Hepatocyte (in vitro differentiated cells): ENCODE measurements around the gene LRP4.

Source experiments
- CTCF ChIP-seq: fragments of 200-600 bp; sonication (generic); IDR thresholded peaks from 2 replicates; pipeline ENCODE4 v1.5.1; 2016; ENCODE audit warnings: antibody characterized with exemption, mild to moderate bottlenecking; ENCODE audit not compliant: poor library complexity
- EZH2 ChIP-seq: fragments of 200-600 bp; sonication (generic); IDR thresholded peaks from 2 replicates; pipeline ENCODE4 v1.6.1; 2016; ENCODE audit warnings: antibody characterized with exemption, mild to moderate bottlenecking, borderline replicate concordance
- EZH2phosphoT487 ChIP-seq: fragments of 200-600 bp; sonication (generic); IDR thresholded peaks from one replicate; pipeline ENCODE4 v1.6.1; 2018; ENCODE audit warnings: antibody characterized with exemption, mild to moderate bottlenecking, low read depth, moderate library complexity; ENCODE audit not compliant: unreplicated experiment, severe bottlenecking

GRCh38 chr11:46857666-46858065 lies 60.7 kb downstream of the LRP4 start:
- no peak for TF ChIP-seq CTCF
- no peak for TF ChIP-seq EZH2
- TF ChIP-seq EZH2phosphoT487 = no peak
